ENCODE data around the gene UBR4.
"Not testable (repeated sequence)": the region's sequence is repeated elsewhere in the genome, so short reads cannot be mapped to it uniquely, and the experiment has no call there.

Gene UBR4

DNA sequence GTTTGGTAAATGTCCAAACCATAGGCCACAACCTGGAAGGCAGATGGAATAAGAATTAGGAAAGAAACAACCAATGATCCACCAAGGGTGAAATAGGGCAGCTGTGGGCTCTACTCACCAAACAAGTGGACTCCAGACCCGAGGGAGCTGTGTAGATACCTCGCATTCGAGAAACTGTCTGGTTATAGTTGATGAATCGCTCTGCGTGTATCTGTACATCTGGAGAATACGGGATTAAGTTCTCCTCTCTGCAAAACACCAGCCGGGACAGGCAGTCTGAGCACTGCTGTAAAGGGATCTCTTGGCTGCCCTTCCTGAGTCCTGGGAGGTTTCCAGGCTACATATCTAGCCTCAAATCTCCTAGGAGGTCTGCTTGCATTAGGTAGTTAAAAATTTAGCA lies 9.4 kb upstream of the UBR4 start:
- no peak for DNase-seq

GRCh38 chr1:19216585-19216984 lies 6.5 kb upstream of the UBR4 start:
- not testable (repeated sequence) for DNase-seq

- DNase-seq = no peak
Observed at GRCh38 chr1:19213580-19213979, 3.5 kb upstream of the UBR4 start.

GRCh38 chr1:19212167-19212566 lies 2.1 kb upstream of the UBR4 start:
- no peak for DNase-seq

GRCh38 chr1:19210772-19211549 lies 895 bp upstream of the UBR4 start:
- no peak for DNase-seq

DNA sequence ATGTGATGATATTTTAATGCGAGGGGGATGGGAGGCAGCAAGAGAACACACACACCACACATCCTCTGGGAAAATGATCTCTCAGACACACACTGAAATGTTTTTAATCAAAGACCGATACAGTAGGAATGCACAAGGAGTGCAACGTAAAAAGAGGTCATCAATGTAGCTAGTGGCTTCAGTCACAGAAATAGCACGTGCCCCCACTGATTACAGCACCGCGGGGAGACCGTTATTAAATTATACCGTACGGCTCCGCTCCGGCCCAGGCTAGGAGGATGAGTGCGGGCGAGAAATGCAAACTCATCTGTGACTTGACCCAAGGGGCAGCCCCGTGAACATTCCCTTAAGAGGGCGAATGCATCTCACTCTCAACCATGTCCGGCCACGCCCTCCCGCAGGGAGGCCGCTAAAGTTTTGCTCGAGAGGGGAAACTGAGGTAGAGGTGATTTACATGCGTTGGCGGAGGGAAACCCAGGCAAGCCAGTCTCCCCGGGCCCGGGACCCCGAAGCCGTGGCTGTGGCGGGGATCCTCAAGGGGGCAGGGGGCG lies 552 bp downstream of the UBR4 start:
- peak in 4 of 6 experiments; percentile 37 to 52 (median 40) for DNase-seq

DNA sequence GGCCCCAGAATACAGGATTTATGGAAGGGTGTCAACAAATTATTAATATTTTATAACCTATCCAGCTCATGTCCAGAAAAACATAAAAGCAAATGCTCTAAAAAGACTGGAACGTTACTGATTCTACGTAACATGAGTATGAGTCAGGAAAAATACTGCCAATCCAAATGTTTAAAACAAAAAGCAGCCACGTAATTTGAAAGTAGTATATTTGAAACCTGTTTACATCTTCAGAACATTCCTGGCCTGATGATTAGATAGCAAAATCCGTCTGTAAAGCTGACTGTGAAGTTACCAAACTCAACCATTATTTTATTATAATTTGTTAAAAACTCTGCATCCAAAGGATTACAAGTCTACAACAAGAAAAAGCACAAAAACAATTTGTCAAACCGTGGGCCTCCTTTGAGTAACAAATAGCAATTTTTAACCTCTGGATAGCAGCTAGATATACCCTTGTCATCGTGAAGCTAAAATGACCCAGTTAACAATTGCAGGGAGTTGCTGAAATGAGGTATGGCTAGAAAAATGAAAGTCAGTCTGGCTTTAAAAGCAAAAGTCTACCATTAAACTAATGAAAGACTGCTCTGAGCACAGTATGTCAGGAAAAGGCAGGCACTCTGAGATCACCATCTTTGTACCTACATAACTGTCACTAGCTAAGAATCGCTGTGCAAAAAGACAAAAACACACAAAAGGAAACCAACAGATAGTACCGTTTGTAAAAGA lies 1.2 kb downstream of the UBR4 start:
- DNase-seq = no peak

GRCh38 chr1:19206947-19207346 lies 3.1 kb downstream of the UBR4 start:
- DNase-seq = no peak

GRCh38 chr1:19205845-19206244 lies 4.2 kb downstream of the UBR4 start:
- DNase-seq = no peak

GRCh38 chr1:19205403-19205802 lies 4.7 kb downstream of the UBR4 start:
- no peak for DNase-seq

DNA sequence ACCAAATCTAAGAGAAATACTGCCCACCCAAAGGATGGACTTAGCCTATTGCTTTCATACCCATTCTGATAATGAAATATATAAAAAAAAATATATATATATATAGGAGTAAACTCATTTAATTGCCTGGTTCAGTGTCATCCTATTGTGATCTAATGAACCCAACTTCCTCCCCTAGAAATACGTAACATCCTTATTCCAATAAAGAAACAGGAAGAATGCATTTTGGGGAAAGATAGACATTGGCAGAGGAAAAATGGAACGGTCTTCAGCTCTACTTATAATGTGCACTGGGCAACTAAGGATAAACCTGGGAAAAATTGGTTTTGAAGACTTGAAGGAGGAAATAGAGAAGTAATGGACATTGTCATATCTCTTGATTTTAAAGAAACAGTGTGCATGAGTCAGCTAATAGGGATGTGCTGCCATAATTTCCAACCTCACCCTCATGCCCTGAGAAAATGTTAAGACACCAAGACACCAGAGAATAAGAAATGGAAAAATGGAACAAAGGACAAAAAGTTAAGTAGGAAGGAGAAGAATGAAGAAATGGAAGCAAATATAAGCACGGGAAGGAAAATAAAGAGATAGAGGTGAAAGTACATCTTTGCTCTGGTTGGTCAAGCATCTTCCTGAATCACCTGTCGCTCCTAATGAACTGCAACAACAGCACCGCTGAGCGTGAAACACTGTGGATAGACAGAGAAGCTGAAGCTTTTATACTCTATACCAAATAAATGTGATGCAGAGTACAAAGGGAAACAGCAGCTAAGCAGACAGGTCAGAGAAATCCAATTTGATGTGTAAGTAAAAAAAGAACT lies 5.4 kb downstream of the UBR4 start:
- DNase-seq = no peak

GRCh38 chr1:19203440-19203839 lies 6.6 kb downstream of the UBR4 start:
- DNase-seq = no peak

DNA sequence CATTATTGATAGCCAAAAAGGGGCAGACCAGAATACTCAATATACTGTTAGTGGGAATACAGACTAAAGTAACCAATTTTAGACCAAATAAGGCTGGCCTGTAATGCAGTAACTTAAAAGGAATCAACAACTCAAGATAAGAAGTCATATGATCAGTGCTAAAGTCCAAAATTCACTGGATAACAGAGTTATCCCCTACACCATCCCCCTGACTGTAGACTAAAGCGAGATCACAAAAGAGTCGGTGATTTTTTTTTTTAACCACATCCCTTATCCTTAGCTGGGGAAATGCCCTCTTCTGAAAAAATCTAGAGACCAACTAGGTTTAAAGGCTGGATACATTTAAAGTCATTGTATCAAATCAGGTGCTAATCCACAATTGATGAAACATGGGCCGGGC lies 7.7 kb downstream of the UBR4 start:
- peak in 2 of 6 experiments; percentile 3 to 4 for DNase-seq

DNA sequence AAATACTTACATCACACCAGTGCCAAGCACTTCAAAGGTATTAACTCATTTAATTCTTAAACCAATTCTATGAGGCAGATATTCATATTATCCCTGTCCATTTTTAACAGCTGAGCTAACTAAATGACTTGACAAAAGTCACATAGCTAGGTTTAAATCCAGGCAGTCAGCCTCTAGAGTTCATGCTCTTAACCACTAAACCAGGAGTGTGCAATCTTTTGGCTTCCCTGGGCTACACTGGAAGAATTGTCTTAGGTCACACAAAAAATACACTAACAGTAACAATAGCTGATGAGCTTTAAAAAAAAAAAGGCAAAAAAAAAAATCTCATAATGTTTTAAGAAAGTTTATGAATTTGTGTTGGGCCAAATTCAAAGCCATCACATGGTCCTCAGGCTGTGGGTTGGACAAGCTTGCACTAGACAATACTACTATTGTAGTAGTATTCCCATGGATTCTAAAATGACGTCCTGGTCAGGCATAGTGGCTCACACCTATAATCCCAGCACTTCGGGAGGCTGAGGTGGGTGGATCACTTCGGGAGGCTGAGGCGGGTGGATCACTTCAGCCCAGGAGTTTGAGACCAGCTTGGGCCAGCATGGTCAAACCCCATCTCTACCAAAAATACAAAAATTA lies 10.0 kb downstream of the UBR4 start:
- DNase-seq = no peak

DNA sequence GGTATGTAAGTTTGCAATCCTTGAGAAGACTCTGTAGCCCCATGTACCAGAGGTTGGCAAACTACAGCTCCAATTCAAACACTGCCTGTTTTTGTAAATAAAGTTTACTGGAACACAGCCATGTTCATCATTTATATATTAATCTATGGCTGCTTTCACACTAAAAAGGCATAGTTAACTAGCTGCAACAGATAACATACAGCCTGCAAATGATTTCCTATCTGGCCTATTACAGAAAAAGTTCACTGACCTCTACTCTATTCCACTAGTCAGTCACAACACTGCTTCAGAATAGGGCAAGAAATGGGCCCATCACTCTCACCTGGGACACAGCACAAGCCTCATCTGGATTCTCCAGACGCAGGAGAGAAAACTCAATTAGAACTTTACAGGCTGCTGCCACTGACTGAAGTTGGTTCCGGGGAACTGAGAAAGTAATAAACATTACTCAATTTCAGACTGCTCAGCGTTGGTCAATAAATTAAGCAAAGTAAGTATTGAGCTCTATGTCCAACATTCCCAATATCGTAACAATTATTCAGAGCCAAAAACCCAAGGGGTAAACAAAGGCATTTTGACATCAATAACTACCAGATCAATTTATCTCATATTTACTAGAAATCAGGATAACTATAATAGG lies 10.6 kb downstream of the UBR4 start:
- DNase-seq = no peak

- no peak for DNase-seq
Observed at GRCh38 chr1:19198820-19199219, 11.2 kb downstream of the UBR4 start.

DNA sequence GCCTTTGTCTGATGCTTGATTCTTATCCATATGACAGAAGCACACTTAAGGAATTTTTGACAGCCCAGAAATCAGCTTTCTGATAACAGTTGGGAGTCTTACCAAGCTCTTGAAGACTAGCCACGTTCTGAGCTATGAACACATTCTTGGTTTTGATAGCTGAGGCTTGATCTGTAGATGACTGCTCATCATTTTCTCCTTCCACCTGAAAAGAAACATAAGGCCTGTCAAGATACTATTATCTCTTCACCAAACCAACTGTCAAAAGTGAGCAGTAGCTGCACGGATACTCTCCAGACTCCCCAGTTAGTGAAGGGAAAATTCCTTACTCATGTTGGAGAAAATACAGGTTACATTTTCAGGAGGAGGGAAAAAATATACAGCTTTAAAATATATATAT lies 12.2 kb downstream of the UBR4 start:
- DNase-seq = no peak

DNA sequence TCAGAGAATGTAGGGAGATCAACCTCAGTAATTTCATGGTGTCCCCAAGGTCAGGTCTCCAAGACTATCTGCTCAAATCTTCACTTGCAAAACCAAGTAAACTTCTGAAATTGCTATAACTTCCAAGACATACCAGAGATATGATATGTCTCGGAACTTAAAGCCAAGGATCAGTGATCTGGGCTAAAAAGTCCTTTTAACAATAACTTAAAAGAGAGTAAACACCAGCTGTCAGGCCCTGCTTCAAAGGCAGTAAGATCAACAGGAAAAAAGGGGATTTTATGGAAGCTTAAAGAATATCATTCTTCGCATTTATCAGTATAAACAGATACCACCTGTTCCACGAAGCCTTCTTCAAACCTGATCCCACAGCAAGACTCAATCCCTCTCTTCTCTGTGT lies 13.7 kb downstream of the UBR4 start:
- no peak for DNase-seq

- no peak for DNase-seq
Observed at GRCh38 chr1:19193004-19193403, 17.1 kb downstream of the UBR4 start.

GRCh38 chr1:19191811-19192210 lies 18.3 kb downstream of the UBR4 start:
- no peak for DNase-seq

- DNase-seq = no peak
Observed at GRCh38 chr1:19190468-19190867, 19.6 kb downstream of the UBR4 start.

DNA sequence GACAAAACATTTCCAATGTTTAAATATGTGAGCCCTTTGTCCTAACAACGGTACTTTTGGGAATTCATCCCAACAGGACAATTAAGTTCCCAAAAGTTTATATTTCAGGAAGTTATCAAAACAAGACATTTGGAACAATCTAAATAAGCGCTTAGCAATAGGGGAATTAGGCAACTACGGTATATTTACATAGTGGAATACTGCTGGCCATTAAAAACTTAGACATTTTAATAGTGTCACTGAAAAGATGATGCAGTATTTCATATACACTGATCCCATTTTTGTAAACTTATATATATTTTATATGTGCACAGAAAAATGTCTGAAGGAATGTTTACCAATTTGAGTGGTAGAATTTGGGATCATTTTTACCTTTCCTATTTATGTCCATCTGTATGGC lies 20.8 kb downstream of the UBR4 start:
- DNase-seq = no peak

All from stimulated activated naive CD4-positive, alpha-beta T cell (primary cell).